Thoracic aorta (tissue), 2 donors: ENCODE measurements around the gene MAP3K4. TPM values are rescaled to one million over a fixed set of nuclear protein-coding genes. Genes with fewer than 3 reads are reported as not detected.

Experiments
- ATAC-seq: fragments of 150-250 bp; one replicate; pipeline ENCODE4 v1.8.0; 2017; ENCODE audit warnings: low read depth; ENCODE audit not compliant: insufficient number of reproducible peaks, low FRiP score
- DNase-seq: peaks from one replicate; pipeline ENCODE4 v3.0.0-alpha.2; 2020; ENCODE audit warnings: low spot score
- H3K27ac ChIP-seq, 2 donors: fragments of 200-600 bp; sonication (generic); 1 replicate in 1 of 2; 2 replicates in 1 of 2; pipeline ENCODE4 v1.5.1; 2016; ENCODE audit warnings: mild to moderate bottlenecking in 2 of 2, moderate library complexity in 2 of 2
- H3K27me3 ChIP-seq: fragments of 200-600 bp; sonication (generic); replicated peaks from 2 replicates; pipeline ENCODE4 v1.6.0; 2016; ENCODE audit warnings: mild to moderate bottlenecking; ENCODE audit not compliant: insufficient read depth
- H3K36me3 ChIP-seq: fragments of 200-600 bp; sonication (generic); one replicate; pipeline ENCODE4 v1.5.1; 2016
- H3K4me1 ChIP-seq, 2 donors: fragments of 200-600 bp; sonication (generic); 1 replicate in 1 of 2; 2 replicates in 1 of 2; pipeline versions ENCODE4 v1.5.1 to v1.6.0; 2016; ENCODE audit warnings: low read depth in 2 of 2, mild to moderate bottlenecking in 1 of 2; ENCODE audit not compliant: control insufficient read depth in 1 of 2
- H3K4me3 ChIP-seq: fragments of 200-600 bp; sonication (generic); 2 replicates; pipeline ENCODE4 v1.5.1; 2016; ENCODE audit warnings: mild to moderate bottlenecking
- H3K9me3 ChIP-seq: fragments of 200-600 bp; sonication (generic); 2 replicates; pipeline ENCODE4 v1.5.1; 2016
- CTCF ChIP-seq: fragments of 200-600 bp; sonication (generic); IDR thresholded peaks from one replicate; pipeline ENCODE4 v1.5.1; 2019; ENCODE audit warnings: antibody characterized with exemption
- total RNA-seq, 2 donors: library from RNA; depleted of rRNA; stranded (reverse); fragments of >200 nt; gene quantifications; one replicate each; pipeline versions ENCODE4 v1.1.0 to v1.2.3, GENCODE V29; 2016

The MAP3K4 gene
- total RNA-seq, 2 donors from 2014 or later: 22.6 to 25.3 TPM

- no peak for ATAC-seq
- Histone ChIP-seq H3K36me3 (peaks cover 12% of the 10 kb centered on the region), H3K4me3 (no peak overlapping the region), H3K27me3 (no peaks in the 10 kb centered on the region), H3K27ac (no peak overlapping the region), H3K4me1 (no peaks in the 10 kb centered on the region), H3K9me3 (no peaks in the 10 kb centered on the region)
- TF ChIP-seq CTCF: no peak
- no peak for DNase-seq
These were observed 152.3 kb downstream of the MAP3K4 start for GRCh38 chr6:161143663-161144430.

GRCh38 chr6:161150136-161150535, 158.6 kb downstream of the MAP3K4 start:
- no peaks in the 10 kb centered on the region for H3K36me3 ChIP-seq
- ATAC-seq (no peak), DNase-seq (no peak)
- no peaks in the 10 kb centered on the region for H3K9me3 ChIP-seq
- H3K27me3 ChIP-seq: no peaks in the 10 kb centered on the region
- TF ChIP-seq CTCF: no peak
- no peak overlapping the region for H3K27ac ChIP-seq
- no peaks in the 10 kb centered on the region for H3K4me1 ChIP-seq
- no peak overlapping the region for H3K4me3 ChIP-seq

- Histone ChIP-seq H3K4me1 (no peaks in the 10 kb centered on the region), H3K36me3 (no peaks in the 10 kb centered on the region), H3K27ac (no peak overlapping the region), H3K27me3 (no peaks in the 10 kb centered on the region), H3K9me3 (no peaks in the 10 kb centered on the region), H3K4me3 (no peak overlapping the region)
- no peak for ATAC-seq
- no peak for TF ChIP-seq CTCF
- no peak for DNase-seq
These were observed 159.0 kb downstream of the MAP3K4 start for GRCh38 chr6:161150566-161150965.

- ATAC-seq: no peak
These were observed 159.6 kb downstream of the MAP3K4 start for GRCh38 chr6:161151059-161151645.

More at GRCh38 chr6:161151059-161151645, 159.6 kb downstream of the MAP3K4 start:
- no peaks in the 10 kb centered on the region for H3K9me3 ChIP-seq
- DNase-seq: no peak
- H3K27ac ChIP-seq: no peak overlapping the region
- no peaks in the 10 kb centered on the region for H3K27me3 ChIP-seq
- H3K4me1 ChIP-seq: no peaks in the 10 kb centered on the region
- no peaks in the 10 kb centered on the region for H3K36me3 ChIP-seq
- no peak for TF ChIP-seq CTCF
- H3K4me3 ChIP-seq: no peak overlapping the region
